ENCODE measurements around the gene ZBTB38. TPM values are rescaled to one million over a fixed set of nuclear protein-coding genes. Genes with fewer than 3 reads are reported as not detected.
A peak's percentile ranks its signal among the peaks of the same experiment; 100 is the strongest.

ZBTB38 gene
- total RNA-seq, 1 donor from 2014 or later = 46.7 TPM

DNA sequence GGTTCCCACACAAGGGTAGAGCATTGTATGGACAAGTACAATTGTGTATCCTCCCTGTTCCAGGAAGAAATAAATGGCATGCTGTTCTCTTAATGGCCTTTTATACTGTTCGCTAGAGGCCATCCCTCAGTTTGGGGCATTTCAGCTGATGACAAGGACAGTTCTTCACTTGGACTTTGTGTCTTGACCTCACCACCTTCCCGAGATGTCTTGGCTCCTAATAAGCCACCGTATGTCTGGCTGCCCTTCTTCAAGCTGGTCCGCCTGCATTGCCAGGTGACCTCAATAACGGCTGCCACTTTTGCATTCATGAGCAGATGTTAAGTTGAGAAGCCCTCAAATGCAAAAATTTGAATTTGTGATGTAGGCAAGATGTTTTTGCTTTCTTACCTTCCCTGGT lies 24.1 kb downstream of the ZBTB38 start:
- TF ChIP-seq, protein P1, sequence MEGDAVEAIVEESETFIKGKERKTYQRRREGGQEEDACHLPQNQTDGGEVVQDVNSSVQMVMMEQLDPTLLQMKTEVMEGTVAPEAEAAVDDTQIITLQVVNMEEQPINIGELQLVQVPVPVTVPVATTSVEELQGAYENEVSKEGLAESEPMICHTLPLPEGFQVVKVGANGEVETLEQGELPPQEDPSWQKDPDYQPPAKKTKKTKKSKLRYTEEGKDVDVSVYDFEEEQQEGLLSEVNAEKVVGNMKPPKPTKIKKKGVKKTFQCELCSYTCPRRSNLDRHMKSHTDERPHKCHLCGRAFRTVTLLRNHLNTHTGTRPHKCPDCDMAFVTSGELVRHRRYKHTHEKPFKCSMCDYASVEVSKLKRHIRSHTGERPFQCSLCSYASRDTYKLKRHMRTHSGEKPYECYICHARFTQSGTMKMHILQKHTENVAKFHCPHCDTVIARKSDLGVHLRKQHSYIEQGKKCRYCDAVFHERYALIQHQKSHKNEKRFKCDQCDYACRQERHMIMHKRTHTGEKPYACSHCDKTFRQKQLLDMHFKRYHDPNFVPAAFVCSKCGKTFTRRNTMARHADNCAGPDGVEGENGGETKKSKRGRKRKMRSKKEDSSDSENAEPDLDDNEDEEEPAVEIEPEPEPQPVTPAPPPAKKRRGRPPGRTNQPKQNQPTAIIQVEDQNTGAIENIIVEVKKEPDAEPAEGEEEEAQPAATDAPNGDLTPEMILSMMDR (IDR thresholded peaks at IDR 0.05; ENCODE audit: unreplicated experiment) = no peak
- H3K27ac Mint-ChIP-seq = peak overlapping the region; percentile 86
- DNase-seq (ENCODE audit: low spot score in 2 of 2, unreplicated experiment in 2 of 2) = no peak
- peaks cover 14% of the 10 kb centered on the region for H3K9me3 Mint-ChIP-seq
- peaks cover 20% of the 10 kb centered on the region for H3K36me3 Mint-ChIP-seq
- peaks cover 45% of the 10 kb centered on the region for H3K4me1 Mint-ChIP-seq
- H3K4me3 Mint-ChIP-seq = no peak overlapping the region
- no peaks in the 10 kb centered on the region for H3K27me3 Mint-ChIP-seq (ENCODE audit: low read depth)

DNA sequence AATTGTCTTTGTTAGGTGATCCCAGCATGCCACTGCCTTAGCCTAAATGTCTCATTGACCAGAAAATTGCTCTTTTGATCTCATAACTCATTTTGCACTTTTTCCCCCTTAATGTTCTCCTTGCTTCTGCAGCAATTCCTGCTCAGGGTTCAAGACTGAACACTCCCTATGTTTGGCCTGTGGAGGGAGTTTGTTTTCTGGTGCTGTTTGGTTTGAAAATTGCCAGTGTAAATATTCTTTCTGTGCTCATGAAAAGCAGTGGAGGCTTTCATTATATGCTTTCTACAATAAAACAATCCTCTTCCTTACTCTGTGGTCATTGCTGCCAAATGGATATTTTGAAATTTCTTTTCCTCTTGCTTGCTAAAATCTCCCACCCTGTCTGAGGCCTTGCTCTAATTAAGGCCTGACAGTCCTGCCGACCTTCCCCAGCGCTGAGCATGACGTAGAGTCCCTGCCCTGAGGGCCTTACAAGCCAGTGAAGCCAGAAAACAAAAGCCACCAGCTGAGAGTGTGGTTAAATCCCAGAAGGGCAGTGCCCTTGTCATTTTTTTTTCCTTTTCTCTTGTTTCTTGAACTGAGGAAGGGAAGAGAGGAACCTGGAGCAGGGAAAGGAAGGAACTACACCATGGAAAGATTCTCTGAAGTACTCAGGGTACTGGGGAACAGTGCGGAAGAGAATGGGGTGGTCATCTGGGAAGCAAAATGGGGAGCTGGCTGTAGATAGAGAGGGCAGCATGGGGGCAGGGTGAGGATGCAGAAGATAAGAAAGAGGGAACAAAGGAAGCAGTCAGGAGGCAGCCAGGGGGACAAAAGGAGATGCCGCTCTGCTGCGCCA lies 24.8 kb downstream of the ZBTB38 start:
- peaks cover 41% of the 10 kb centered on the region for H3K4me1 Mint-ChIP-seq
- H3K4me3 Mint-ChIP-seq = no peak overlapping the region
- H3K27ac Mint-ChIP-seq = peak overlapping the region; percentile 86
- peaks cover 24% of the 10 kb centered on the region for H3K36me3 Mint-ChIP-seq
- DNase-seq (ENCODE audit: low spot score in 2 of 2, unreplicated experiment in 2 of 2) = no peak
- TF ChIP-seq, protein P1 (IDR thresholded peaks at IDR 0.05; ENCODE audit: unreplicated experiment) = no peak
- peaks cover 16% of the 10 kb centered on the region for H3K9me3 Mint-ChIP-seq
- no peaks in the 10 kb centered on the region for H3K27me3 Mint-ChIP-seq (ENCODE audit: low read depth)

DNA sequence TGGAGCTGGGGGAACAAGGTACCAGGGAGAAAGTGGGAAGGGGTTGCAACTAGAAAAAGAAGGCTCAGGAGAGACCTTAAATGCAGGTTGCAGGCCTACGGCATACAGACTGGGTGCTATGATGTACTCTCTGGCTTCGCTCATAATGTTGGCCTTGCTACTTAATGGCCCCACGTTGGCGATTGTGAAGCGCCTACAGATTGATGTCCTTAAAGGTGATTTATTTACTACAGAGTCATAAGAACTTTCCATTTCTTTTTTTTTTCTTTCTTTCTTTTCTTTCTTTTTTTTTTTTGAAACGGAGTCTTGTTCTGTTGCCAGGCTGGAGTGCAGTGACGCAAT lies 25.4 kb downstream of the ZBTB38 start:
- H3K4me3 Mint-ChIP-seq = no peak overlapping the region
- peak overlapping the region; percentile 86 for H3K27ac Mint-ChIP-seq

DNA sequence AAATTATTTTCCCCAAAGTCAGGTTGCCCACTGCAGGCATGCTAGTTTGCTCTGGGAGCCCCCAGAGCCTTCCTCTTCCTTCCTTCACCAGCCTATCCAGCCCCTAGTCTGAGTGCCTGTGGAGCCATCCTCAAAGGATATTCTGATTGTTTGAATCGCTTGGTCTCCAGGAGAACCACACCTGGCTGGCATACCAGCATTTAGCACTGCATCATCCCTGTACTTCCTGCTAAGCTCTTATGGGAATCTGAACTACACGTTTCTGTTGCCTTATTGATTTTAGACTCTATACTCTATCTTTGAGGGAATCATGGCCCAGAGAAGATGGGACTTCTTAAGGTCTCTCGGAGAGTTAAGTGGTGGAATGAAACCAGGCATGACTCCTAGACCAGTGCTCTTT lies 26.3 kb downstream of the ZBTB38 start:
- H3K27ac Mint-ChIP-seq = no peak overlapping the region
- no peak overlapping the region for H3K4me3 Mint-ChIP-seq
- no peaks in the 10 kb centered on the region for H3K27me3 Mint-ChIP-seq (ENCODE audit: low read depth)
- H3K9me3 Mint-ChIP-seq = peaks cover 16% of the 10 kb centered on the region
- H3K36me3 Mint-ChIP-seq = peaks cover 24% of the 10 kb centered on the region
- no peak for DNase-seq (ENCODE audit: low spot score in 2 of 2, unreplicated experiment in 2 of 2)
- peaks cover 38% of the 10 kb centered on the region for H3K4me1 Mint-ChIP-seq
- TF ChIP-seq, protein P1 (IDR thresholded peaks at IDR 0.05; ENCODE audit: unreplicated experiment) = no peak

More for the DNA sequence above, 25.4 kb downstream of the ZBTB38 start:
- TF ChIP-seq, protein P1 (IDR thresholded peaks at IDR 0.05; ENCODE audit: unreplicated experiment) = no peak
- Mint-ChIP-seq H3K9me3 (peaks cover 16% of the 10 kb centered on the region), H3K4me1 (peaks cover 40% of the 10 kb centered on the region), H3K36me3 (peaks cover 24% of the 10 kb centered on the region), H3K27me3 (ENCODE audit: low read depth) (no peaks in the 10 kb centered on the region)
- DNase-seq (ENCODE audit: low spot score in 2 of 2, unreplicated experiment in 2 of 2) = no peak

DNA sequence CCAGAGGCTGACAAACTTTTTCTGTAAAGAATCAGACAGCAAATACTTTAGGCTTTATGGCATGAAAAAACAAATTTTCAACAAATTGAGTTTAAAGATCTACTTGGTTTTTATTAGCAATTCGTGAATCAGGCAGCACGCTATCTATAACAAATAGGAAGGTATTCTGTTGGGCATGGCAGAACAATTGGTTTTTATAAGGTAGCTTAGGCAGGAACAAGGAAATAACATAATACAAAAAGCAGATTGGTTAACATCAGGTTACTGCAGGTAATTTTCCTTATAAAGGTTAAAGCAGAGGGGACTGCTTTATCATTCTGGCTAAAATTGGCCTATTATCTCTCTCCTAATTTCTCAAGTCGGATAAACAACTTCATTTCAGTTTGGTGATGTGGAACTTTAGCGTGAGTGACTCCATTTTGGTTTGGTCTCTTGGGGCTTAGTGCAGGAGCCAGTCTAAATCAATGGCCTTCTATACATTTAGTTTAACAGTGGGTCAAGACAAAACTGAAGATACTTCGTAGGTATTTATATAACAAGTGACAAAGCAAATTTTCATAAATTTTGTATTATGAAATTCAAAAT lies 26.8 kb downstream of the ZBTB38 start:
- Mint-ChIP-seq H3K27me3 (ENCODE audit: low read depth) (no peaks in the 10 kb centered on the region), H3K27ac (no peak overlapping the region), H3K9me3 (peaks cover 16% of the 10 kb centered on the region), H3K4me3 (no peak overlapping the region), H3K4me1 (peaks cover 38% of the 10 kb centered on the region), H3K36me3 (peaks cover 24% of the 10 kb centered on the region)
- TF ChIP-seq, protein P1 (IDR thresholded peaks at IDR 0.05; ENCODE audit: unreplicated experiment) = no peak
- no peak for DNase-seq (ENCODE audit: low spot score in 2 of 2, unreplicated experiment in 2 of 2)

Measured in mesothelial cell of epicardium (in vitro differentiated cells).